K562 (cell line): ENCODE measurements around the gene RPS28. TPM values are rescaled to one million over a fixed set of nuclear protein-coding genes. Genes with fewer than 3 reads are reported as not detected.
A peak's percentile ranks its signal among the peaks of the same experiment; 100 is the strongest.

Experiments used
- ATAC-seq: fragments of 200-7000 bp; cut with Tn5 transposase; 3 replicates; pipeline ENCODE4 v1.9.1; 2020; ENCODE audit warnings: moderate library complexity
- BruUV-seq: library from RNA; stranded (reverse); fragments of 400-500 nt; replicated peaks from 2 replicates; lab custom pipeline; 2021; lab: Mats Ljungman, UMichigan
- CTCF ChIA-PET: fragments of 300-600 bp; formaldehyde crosslinking; extraction: SDS; loops from one replicate; lab custom pipeline; 2021; ENCODE audit warnings: low intra/inter-chr PET ratio; lab: Yijun Ruan, JAX
- POLR2A ChIA-PET: fragments of 300-600, 350-650 bp; sonication (Branson Sonifier 250); formaldehyde crosslinking; extraction: SDS; loops from one replicate; lab custom pipeline; 2021; ENCODE audit warnings: antibody characterized with exemption, inconsistent platforms; lab: Yijun Ruan, JAX
- DNase-seq, 4 experiments: peaks; one replicate each; pipeline versions ENCODE4 v3.0.0 to v3.0.0-alpha.2; 2011 to 2018; ENCODE audit warnings: low spot score in 3 of 4, mixed read lengths in 3 of 4; ENCODE audit errors: extremely low read depth in 1 of 4
- FAIRE-seq: peaks from 2 replicates; lab custom pipeline; 2011; peaks lifted over from hg19 to GRCh38; lab: Jason Lieb, UNC
- H2AFZ ChIP-seq: 2 replicates; pipeline ENCODE4 v1.6.0; 2011; ENCODE audit warnings: low read depth, low read length, control low read depth, inconsistent platforms
- H3K27ac ChIP-seq: fragments of 200-600 bp; 3 replicates; pipeline ENCODE4 v1.8.0; 2011; ENCODE audit warnings: low read depth, mild to moderate bottlenecking, control low read depth, inconsistent platforms, low read length, moderate library complexity, mixed read lengths; ENCODE audit errors: extremely low read depth
- H3K27me3 ChIP-seq, 2 experiments: fragments of 300-600 bp in 1 of 2; 2 replicates in 1 of 2; 3 replicates in 1 of 2; pipeline versions ENCODE4 v1.6.0 to v1.8.0; 2011; ENCODE audit warnings: inconsistent platforms in 2 of 2, low read length in 2 of 2, mild to moderate bottlenecking in 1 of 2, mixed read lengths in 1 of 2, moderate library complexity in 1 of 2; ENCODE audit not compliant: control insufficient read depth in 2 of 2, insufficient read depth in 2 of 2
- H3K36me3 ChIP-seq: fragments of 300-600 bp; 3 replicates; pipeline ENCODE4 v1.8.0; 2011; ENCODE audit warnings: mild to moderate bottlenecking, low read length, inconsistent platforms; ENCODE audit not compliant: control insufficient read depth, insufficient read depth
- H3K4me1 ChIP-seq, 2 experiments: fragments of 200-600 bp in 1 of 2; replicated peaks in 1 of 2; 2 replicates in 1 of 2; 3 replicates in 1 of 2; pipeline versions ENCODE4 v1.5.1 to v1.8.0; 2011; ENCODE audit warnings: inconsistent platforms in 2 of 2, low read length in 2 of 2, mild to moderate bottlenecking in 1 of 2, mixed read lengths in 1 of 2, moderate library complexity in 1 of 2; ENCODE audit not compliant: control insufficient read depth in 2 of 2, insufficient read depth in 2 of 2
- H3K4me2 ChIP-seq: 2 replicates; pipeline ENCODE4 v1.6.1; 2011; ENCODE audit warnings: low read length, control low read depth, inconsistent platforms, mixed read lengths; ENCODE audit not compliant: insufficient read depth
- H3K4me3 ChIP-seq: fragments of 200-600 bp; sonication (generic), shearing (Covaris generic); 2 replicates; pipeline ENCODE4 v1.5.1; 2016; ENCODE audit warnings: control low read depth, inconsistent platforms
- H3K79me2 ChIP-seq: fragments of 200-600 bp; 3 replicates; pipeline ENCODE4 v1.8.0; 2011; ENCODE audit warnings: low read length, inconsistent platforms; ENCODE audit not compliant: control insufficient read depth, insufficient read depth
- H3K9ac ChIP-seq, 2 experiments: 2 replicates each; pipeline versions ENCODE4 v1.6.0 to v1.6.1; 2011; ENCODE audit warnings: low read depth in 2 of 2, low read length in 2 of 2, control low read depth in 1 of 2, inconsistent platforms in 1 of 2, mild to moderate bottlenecking in 1 of 2, mixed read lengths in 1 of 2; ENCODE audit not compliant: insufficient read depth in 1 of 2
- H3K9me1 ChIP-seq: one replicate; pipeline ENCODE4 v1.6.0; 2011; ENCODE audit warnings: inconsistent platforms, mild to moderate bottlenecking, low read length, moderate library complexity; ENCODE audit not compliant: control insufficient read depth, insufficient read depth
- H3K9me3 ChIP-seq: replicated peaks from 2 replicates; pipeline ENCODE4 v1.5.1; 2011; ENCODE audit warnings: low read depth, low read length, inconsistent platforms; ENCODE audit not compliant: control insufficient read depth, insufficient read depth
- H4K20me1 ChIP-seq: replicated peaks from 2 replicates; pipeline ENCODE4 v1.6.1; 2011; ENCODE audit warnings: low read length, inconsistent platforms, mixed read lengths; ENCODE audit not compliant: control insufficient read depth, insufficient read depth
- E2F4 ChIP-seq: sonication (generic); formaldehyde crosslinking; IDR thresholded peaks from 2 replicates; pipeline ENCODE4 v1.8.0; 2022; ENCODE audit warnings: mild to moderate bottlenecking, low read depth, missing genetic modification reagents
- E2F8 ChIP-seq: fragments of 450-650 bp; IDR thresholded peaks from 2 replicates; pipeline ENCODE4 v1.7.1; 2018; ENCODE audit warnings: mild to moderate bottlenecking, low read depth; ENCODE audit not compliant: partially characterized antibody
- MAFK ChIP-seq: IDR thresholded peaks from 2 replicates; pipeline ENCODE4 v1.6.1; 2011; ENCODE audit warnings: low read length, improper control_type of control experiment
- NBN ChIP-seq: fragments of 450-650 bp; IDR thresholded peaks from 2 replicates; pipeline ENCODE4 v1.6.1; 2016; ENCODE audit warnings: low read depth, mild to moderate bottlenecking
- WGBS: fragments of 100-300 bp; shearing (Covaris generic); methylation state at CpG from one replicate; pipeline ENCODE4 v1.1.6; 2016; ENCODE audit warnings: low coverage, mixed read lengths; ENCODE audit not compliant: insufficient coverage; ENCODE audit errors: missing lambda C conversion rate; 5-methylcytosine and 5-hydroxymethylcytosine counted together
- in situ Hi-C: fragments of 300-500 bp; cut with MboI; formaldehyde crosslinking; loops from 4 replicates; pipeline ENCODE4 v1.15.0; 2018; ENCODE audit warnings: inconsistent platforms, mixed read lengths
- intact Hi-C: fragments of 100-400 bp; cut with micrococcal nuclease; formaldehyde crosslinking; loops from 2 replicates; pipeline ENCODE4 v1.14.2; 2022
- polyA plus RNA-seq, 8 experiments: library from polyadenylated mRNA; depleted of rRNA in 4 of 8; stranded (reverse) in 5 of 8; unstranded in 3 of 8; fragments of >200 nt; fragmentation: Nextera tagmentation in 2 of 8; fragmentation: Illumina TruSeq in 1 of 8; extraction: Ambion mirVana in 2 of 8; extraction: Trizol in 1 of 8; gene quantifications; 2 replicates each; pipeline versions ENCODE4 v1.2.1 to v1.2.3, GENCODE V29; 2011 to 2014; ENCODE audit warnings: inconsistent platforms in 1 of 8, missing spikeins in 1 of 8
- total RNA-seq, 7 experiments: library from RNA; depleted of rRNA in 6 of 7; stranded (reverse); fragments of >200 nt in 6 of 7; fragmentation: Illumina TruSeq in 2 of 7; extraction: Trizol in 2 of 7; gene quantifications; 2 replicates each; pipeline versions ENCODE4 v1.2.1 to v1.2.3, GENCODE V29; 2011 to 2021; ENCODE audit warnings: low replicate concordance in 1 of 7

Gene RPS28
- total and polyA plus RNA-seq, 9 of the 15 experiments (the other 6 are each of a cell fraction or from before 2014, with no cell fraction given) = 165 to 2,827 (median 1,303) TPM

- peak; percentile 74 for TF ChIP-seq E2F8
These were observed 13.1 kb upstream of the RPS28 start, which contains the start of gene CD320 (continued) for GRCh38 chr19:8307965-8308866.

GRCh38 chr19:8308891-8309291 is 12.4 kb upstream of the RPS28 start:
- ATAC-seq = no peak
- Histone ChIP-seq H2AFZ (no peak overlapping the region), H3K4me2 (peak overlapping the region; percentile 96), H3K36me3 (peaks cover 47% of the 10 kb centered on the region; the same call in 2 of the 3 replicates), H3K9ac (peak overlapping the region; percentile 62 to 92; a peak in 3 of 4 replicates), H3K27ac (peak overlapping the region; percentile 85; the same call in 2 of the 3 replicates), H4K20me1 (no peaks in the 10 kb centered on the region; the same call in 1 of the 2 replicates), H3K4me3 (peak overlapping the region; percentile 51; the same call in 1 of the 2 replicates), H3K9me3 (no peaks in the 10 kb centered on the region), H3K27me3 (no peaks in the 10 kb centered on the region), H3K9me1 (no peaks in the 10 kb centered on the region), H3K79me2 (peaks cover 25% of the 10 kb centered on the region), H3K4me1 (peaks cover 28 to 58% of the 10 kb centered on the region in 2 experiments; a peak in 4 of 5 replicates)
- no peak for FAIRE-seq
- WGBS = 64% methylated on average over 15 of the region's 17 CpGs
- in situ Hi-C loops (loop anchor here (5.0 kb wide), 1 partner anchor 42 kb away; no protein-coding TSS in a partner anchor), intact Hi-C loops (no loop called here)
- ChIA-PET CTCF (no interaction called here), POLR2A (interaction anchor here (1.4 to 2.0 kb wide), 2 partner anchors 12 to 15 kb away, joined by 4 to 14 read pairs; partner anchors contain the start of genes NDUFA7 and RPS28)
- DNase-seq = no peak
- BruUV-seq = no TSS peak
- TF ChIP-seq E2F4 (CRISPR knock-in tag) (no peak), NBN (no peak), MAFK (no peak)
